ENCODE results near the gene DVL2.

- TF ChIP-seq, protein P1, sequence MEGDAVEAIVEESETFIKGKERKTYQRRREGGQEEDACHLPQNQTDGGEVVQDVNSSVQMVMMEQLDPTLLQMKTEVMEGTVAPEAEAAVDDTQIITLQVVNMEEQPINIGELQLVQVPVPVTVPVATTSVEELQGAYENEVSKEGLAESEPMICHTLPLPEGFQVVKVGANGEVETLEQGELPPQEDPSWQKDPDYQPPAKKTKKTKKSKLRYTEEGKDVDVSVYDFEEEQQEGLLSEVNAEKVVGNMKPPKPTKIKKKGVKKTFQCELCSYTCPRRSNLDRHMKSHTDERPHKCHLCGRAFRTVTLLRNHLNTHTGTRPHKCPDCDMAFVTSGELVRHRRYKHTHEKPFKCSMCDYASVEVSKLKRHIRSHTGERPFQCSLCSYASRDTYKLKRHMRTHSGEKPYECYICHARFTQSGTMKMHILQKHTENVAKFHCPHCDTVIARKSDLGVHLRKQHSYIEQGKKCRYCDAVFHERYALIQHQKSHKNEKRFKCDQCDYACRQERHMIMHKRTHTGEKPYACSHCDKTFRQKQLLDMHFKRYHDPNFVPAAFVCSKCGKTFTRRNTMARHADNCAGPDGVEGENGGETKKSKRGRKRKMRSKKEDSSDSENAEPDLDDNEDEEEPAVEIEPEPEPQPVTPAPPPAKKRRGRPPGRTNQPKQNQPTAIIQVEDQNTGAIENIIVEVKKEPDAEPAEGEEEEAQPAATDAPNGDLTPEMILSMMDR (conservative IDR thresholded peaks at IDR 0.05; ENCODE audit: low read depth, low read length): no peak
- no peak for TF ChIP-seq EZH2 (IDR thresholded peaks at IDR 0.05; ENCODE audit: borderline replicate concordance, low read depth, low read length, poor library complexity, severe bottlenecking)
Measured at GRCh38 chr17:7205561-7205960, 28.8 kb downstream of the DVL2 start.
